ENCODE results near the gene ADARB2.

Gene ADARB2

DNA sequence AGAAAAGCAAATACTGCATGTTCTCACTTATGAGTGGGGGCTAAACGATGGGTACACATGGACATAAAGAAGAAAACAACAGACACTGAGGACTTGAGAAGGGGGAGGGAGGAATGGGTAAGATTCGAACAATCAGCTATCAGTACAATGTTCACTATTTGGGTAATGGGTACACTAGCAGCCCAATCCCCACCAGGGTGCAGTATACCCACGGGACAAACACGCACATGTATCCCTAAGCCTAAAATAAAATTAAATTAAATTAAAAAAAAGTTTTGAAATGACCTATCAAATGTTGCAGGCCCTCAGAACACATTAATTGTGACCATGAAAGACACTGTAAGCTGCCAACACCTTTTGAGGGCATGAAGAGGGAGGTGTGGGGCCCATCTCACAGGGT lies 365.1 kb downstream of the ADARB2 start:
- Histone ChIP-seq H3K4me1 (ENCODE audit: insufficient read depth, poor library complexity, severe bottlenecking) (no peaks in the 10 kb centered on the region), H3K9me3 (ENCODE audit: severe bottlenecking) (no peaks in the 10 kb centered on the region), H3K4me3 (ENCODE audit: severe bottlenecking) (no peak overlapping the region), H3K36me3 (ENCODE audit: low read depth) (no peaks in the 10 kb centered on the region), H3K27ac (ENCODE audit: poor library complexity, severe bottlenecking) (no peak overlapping the region), H3K27me3 (ENCODE audit: insufficient read depth, poor library complexity, severe bottlenecking) (no peaks in the 10 kb centered on the region)
- ATAC-seq (ENCODE audit: low read depth): no peak
- TF ChIP-seq, protein P1, sequence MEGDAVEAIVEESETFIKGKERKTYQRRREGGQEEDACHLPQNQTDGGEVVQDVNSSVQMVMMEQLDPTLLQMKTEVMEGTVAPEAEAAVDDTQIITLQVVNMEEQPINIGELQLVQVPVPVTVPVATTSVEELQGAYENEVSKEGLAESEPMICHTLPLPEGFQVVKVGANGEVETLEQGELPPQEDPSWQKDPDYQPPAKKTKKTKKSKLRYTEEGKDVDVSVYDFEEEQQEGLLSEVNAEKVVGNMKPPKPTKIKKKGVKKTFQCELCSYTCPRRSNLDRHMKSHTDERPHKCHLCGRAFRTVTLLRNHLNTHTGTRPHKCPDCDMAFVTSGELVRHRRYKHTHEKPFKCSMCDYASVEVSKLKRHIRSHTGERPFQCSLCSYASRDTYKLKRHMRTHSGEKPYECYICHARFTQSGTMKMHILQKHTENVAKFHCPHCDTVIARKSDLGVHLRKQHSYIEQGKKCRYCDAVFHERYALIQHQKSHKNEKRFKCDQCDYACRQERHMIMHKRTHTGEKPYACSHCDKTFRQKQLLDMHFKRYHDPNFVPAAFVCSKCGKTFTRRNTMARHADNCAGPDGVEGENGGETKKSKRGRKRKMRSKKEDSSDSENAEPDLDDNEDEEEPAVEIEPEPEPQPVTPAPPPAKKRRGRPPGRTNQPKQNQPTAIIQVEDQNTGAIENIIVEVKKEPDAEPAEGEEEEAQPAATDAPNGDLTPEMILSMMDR (IDR thresholded peaks at IDR 0.05; ENCODE audit: poor library complexity, severe bottlenecking): peak; percentile 16
- no peak for DNase-seq (ENCODE audit: low spot score)

DNA sequence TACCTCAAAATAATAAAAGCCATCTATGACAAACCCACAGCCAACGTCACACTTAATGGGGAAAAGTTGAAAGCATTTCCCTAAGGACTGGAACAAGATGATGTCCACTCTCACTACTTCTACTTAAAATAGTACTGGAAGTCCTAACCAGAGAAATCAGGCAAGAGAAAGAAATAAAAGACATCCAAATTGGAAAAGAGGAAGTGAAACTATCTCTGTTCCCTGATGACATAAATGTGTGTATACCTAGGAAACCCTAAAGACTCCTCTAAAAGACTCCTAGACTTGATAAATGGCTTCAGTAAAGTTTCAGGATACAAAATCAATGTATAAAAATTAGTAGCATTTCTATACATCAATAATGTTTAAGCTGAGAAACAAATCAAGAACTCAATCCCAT lies 367.0 kb downstream of the ADARB2 start:
- ATAC-seq (ENCODE audit: low read depth) (no peak), DNase-seq (ENCODE audit: low spot score) (no peak)
- no peaks in the 10 kb centered on the region for H3K9me3 ChIP-seq (ENCODE audit: severe bottlenecking)

DNA sequence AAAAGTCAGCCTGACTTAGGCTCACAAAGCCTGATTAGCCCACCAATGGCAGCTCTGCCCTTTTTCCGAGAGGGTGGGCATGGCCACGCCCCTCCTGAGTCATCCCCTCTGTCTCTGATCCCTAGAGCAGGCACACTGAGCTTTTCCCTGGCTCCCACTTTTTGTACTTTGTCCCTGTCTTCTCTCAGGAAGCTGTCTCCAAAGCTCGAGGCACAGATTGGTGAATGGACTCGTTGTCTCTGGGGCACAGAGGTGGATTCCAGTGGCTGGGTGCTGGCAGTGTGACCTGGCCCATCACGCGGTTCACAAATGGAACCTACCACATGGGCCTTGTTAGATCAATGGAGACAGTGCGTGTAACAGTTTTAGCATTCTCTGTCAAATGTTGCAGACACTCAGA lies 367.7 kb downstream of the ADARB2 start:
- DNase-seq (ENCODE audit: low spot score): no peak
- Histone ChIP-seq H3K27ac (ENCODE audit: poor library complexity, severe bottlenecking) (no peak overlapping the region), H3K27me3 (ENCODE audit: insufficient read depth, poor library complexity, severe bottlenecking) (no peaks in the 10 kb centered on the region), H3K4me1 (ENCODE audit: insufficient read depth, poor library complexity, severe bottlenecking) (peaks cover 21% of the 10 kb centered on the region), H3K4me3 (ENCODE audit: severe bottlenecking) (no peak overlapping the region), H3K36me3 (ENCODE audit: low read depth) (no peaks in the 10 kb centered on the region), H3K9me3 (ENCODE audit: severe bottlenecking) (no peaks in the 10 kb centered on the region)
- ATAC-seq (ENCODE audit: low read depth): no peak
- TF ChIP-seq, protein P1 (IDR thresholded peaks at IDR 0.05; ENCODE audit: poor library complexity, severe bottlenecking): no peak

More for the DNA sequence above, 367.0 kb downstream of the ADARB2 start:
- TF ChIP-seq, protein P1 (IDR thresholded peaks at IDR 0.05; ENCODE audit: poor library complexity, severe bottlenecking): no peak
- Histone ChIP-seq H3K4me1 (ENCODE audit: insufficient read depth, poor library complexity, severe bottlenecking) (peaks cover 14% of the 10 kb centered on the region), H3K36me3 (ENCODE audit: low read depth) (no peaks in the 10 kb centered on the region), H3K27me3 (ENCODE audit: insufficient read depth, poor library complexity, severe bottlenecking) (no peaks in the 10 kb centered on the region), H3K27ac (ENCODE audit: poor library complexity, severe bottlenecking) (no peak overlapping the region), H3K4me3 (ENCODE audit: severe bottlenecking) (no peak overlapping the region)

GRCh38 chr10:1369197-1369596 lies 368.1 kb downstream of the ADARB2 start:
- no peak overlapping the region for H3K4me3 ChIP-seq (ENCODE audit: severe bottlenecking)
- TF ChIP-seq, protein P1 (IDR thresholded peaks at IDR 0.05; ENCODE audit: poor library complexity, severe bottlenecking): no peak
- no peaks in the 10 kb centered on the region for H3K27me3 ChIP-seq (ENCODE audit: insufficient read depth, poor library complexity, severe bottlenecking)
- H3K36me3 ChIP-seq (ENCODE audit: low read depth): no peaks in the 10 kb centered on the region
- DNase-seq (ENCODE audit: low spot score) (no peak), ATAC-seq (ENCODE audit: low read depth) (no peak)
- peaks cover 23% of the 10 kb centered on the region for H3K4me1 ChIP-seq (ENCODE audit: insufficient read depth, poor library complexity, severe bottlenecking)
- H3K9me3 ChIP-seq (ENCODE audit: severe bottlenecking): no peaks in the 10 kb centered on the region
- no peak overlapping the region for H3K27ac ChIP-seq (ENCODE audit: poor library complexity, severe bottlenecking)

DNA sequence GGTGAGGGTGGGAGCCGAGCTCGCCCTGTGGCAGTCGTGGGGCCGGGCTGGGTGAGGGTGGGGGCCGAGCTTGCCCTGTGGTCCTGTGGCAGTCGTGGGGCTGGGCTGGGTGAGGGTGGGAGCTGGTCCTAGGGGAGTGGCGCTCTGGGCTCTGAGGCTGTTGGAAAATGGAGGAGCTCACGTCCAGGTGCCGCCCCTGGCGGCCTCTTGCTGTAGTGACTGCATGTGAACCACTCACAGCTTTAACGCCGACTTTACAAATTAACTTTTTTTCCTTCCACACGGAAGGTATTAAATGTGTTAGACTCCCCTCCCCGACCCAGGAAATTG lies 368.5 kb downstream of the ADARB2 start:
- Histone ChIP-seq H3K27me3 (ENCODE audit: insufficient read depth, poor library complexity, severe bottlenecking) (no peaks in the 10 kb centered on the region), H3K4me3 (ENCODE audit: severe bottlenecking) (no peak overlapping the region), H3K9me3 (ENCODE audit: severe bottlenecking) (no peaks in the 10 kb centered on the region), H3K27ac (ENCODE audit: poor library complexity, severe bottlenecking) (no peak overlapping the region), H3K36me3 (ENCODE audit: low read depth) (no peaks in the 10 kb centered on the region), H3K4me1 (ENCODE audit: insufficient read depth, poor library complexity, severe bottlenecking) (peaks cover 25% of the 10 kb centered on the region)
- TF ChIP-seq, protein P1 (IDR thresholded peaks at IDR 0.05; ENCODE audit: poor library complexity, severe bottlenecking): peak; percentile 34
- no peak for ATAC-seq (ENCODE audit: low read depth)
- DNase-seq (ENCODE audit: low spot score): no peak

All from RWPE2 (cell line).